Measurements from ENCODE around the gene CH25H. TPM values are rescaled to one million over a fixed set of nuclear protein-coding genes. Genes with fewer than 3 reads are reported as not detected.

The CH25H gene
- polyA plus RNA-seq, 3 donors, result 0.09 to 1.2 TPM; not detected in 1

DNA sequence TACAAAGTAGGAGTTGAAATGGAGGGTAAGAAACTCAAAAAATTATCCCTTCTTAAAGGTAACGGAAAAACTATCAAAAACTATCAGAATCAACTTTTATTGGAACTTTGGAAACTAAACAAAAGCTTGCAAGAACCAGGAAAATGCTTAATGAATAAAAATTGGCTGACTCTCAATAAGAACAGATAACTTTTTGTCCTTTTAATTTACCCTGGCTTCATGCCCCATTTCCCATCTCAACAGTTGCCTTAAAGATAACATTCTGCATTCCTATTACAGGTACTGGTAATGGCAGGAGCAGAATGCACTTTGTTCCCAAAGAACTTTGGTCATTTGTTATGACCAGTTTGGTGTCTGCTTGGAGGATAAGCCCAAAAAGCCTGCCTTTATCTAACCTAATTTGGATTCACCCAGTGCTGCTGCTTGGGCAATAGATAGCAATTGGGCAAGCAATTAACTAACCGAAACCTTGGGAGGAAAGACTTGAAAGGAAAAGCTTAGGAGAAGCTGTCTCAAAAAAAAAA, 17.8 kb downstream of the CH25H start:
- Mint-ChIP-seq H3K36me3 (no peaks in the 10 kb centered on the region), H3K9me3 (peaks cover 0 to 4% (median 0%) of the 10 kb centered on the region in 7 donors), H3K27me3 (ENCODE audit: low read depth in 3 of 3) (peaks cover 0 to 6% (median 2%) of the 10 kb centered on the region in 3 donors), H3K4me1 (peaks cover 5% of the 10 kb centered on the region), H3K27ac (no peak overlapping the region), H3K4me3 (no peak overlapping the region)
- Histone ChIP-seq H3K36me3 (replicated peaks in 1 of 2; ENCODE audit: control insufficient read depth in 1 of 2, insufficient read depth in 2 of 2, low read length in 2 of 2) (no peaks in the 10 kb centered on the region), H3K27ac (ENCODE audit: low read depth in 1 of 2, low read length in 2 of 2) (no peak overlapping the region), H3K9ac (ENCODE audit: insufficient read depth, low read length, poor library complexity, severe bottlenecking) (no peak overlapping the region), H3K79me2 (ENCODE audit: insufficient read depth, low read length) (no peaks in the 10 kb centered on the region), H3K4me1 (ENCODE audit: control insufficient read depth in 1 of 2, insufficient read depth in 2 of 2, low read length in 2 of 2) (no peaks in the 10 kb centered on the region), H3K27me3 (ENCODE audit: control insufficient read depth in 2 of 2, insufficient read depth in 2 of 2, low read length in 2 of 2) (no peaks in the 10 kb centered on the region), H3K9me3 (replicated peaks in 1 of 2; ENCODE audit: control insufficient read depth in 1 of 2, insufficient read depth in 1 of 2, low read length in 2 of 2) (no peaks in the 10 kb centered on the region), H4K20me1 (ENCODE audit: insufficient read depth, low read length) (no peaks in the 10 kb centered on the region), H3K4me3 (replicated peaks in 1 of 3; ENCODE audit: low read depth in 2 of 3, low read length in 3 of 3) (no peak overlapping the region), H3K4me2 (replicated peaks; ENCODE audit: extremely low read depth, low read length, poor library complexity, severe bottlenecking) (no peak overlapping the region), H2AFZ (ENCODE audit: insufficient read depth, low read depth, low read length, poor library complexity, severe bottlenecking) (no peak overlapping the region)
- no CpG with 5 or more reads among the region's 2 CpGs for WGBS (ENCODE audit: insufficient coverage)
- TF ChIP-seq, protein P1, sequence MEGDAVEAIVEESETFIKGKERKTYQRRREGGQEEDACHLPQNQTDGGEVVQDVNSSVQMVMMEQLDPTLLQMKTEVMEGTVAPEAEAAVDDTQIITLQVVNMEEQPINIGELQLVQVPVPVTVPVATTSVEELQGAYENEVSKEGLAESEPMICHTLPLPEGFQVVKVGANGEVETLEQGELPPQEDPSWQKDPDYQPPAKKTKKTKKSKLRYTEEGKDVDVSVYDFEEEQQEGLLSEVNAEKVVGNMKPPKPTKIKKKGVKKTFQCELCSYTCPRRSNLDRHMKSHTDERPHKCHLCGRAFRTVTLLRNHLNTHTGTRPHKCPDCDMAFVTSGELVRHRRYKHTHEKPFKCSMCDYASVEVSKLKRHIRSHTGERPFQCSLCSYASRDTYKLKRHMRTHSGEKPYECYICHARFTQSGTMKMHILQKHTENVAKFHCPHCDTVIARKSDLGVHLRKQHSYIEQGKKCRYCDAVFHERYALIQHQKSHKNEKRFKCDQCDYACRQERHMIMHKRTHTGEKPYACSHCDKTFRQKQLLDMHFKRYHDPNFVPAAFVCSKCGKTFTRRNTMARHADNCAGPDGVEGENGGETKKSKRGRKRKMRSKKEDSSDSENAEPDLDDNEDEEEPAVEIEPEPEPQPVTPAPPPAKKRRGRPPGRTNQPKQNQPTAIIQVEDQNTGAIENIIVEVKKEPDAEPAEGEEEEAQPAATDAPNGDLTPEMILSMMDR (IDR thresholded peaks at IDR 0.05), result no peak
- intact Hi-C loops (cut with micrococcal nuclease), result no loop called here
- DNase-seq, result no peak

DNA sequence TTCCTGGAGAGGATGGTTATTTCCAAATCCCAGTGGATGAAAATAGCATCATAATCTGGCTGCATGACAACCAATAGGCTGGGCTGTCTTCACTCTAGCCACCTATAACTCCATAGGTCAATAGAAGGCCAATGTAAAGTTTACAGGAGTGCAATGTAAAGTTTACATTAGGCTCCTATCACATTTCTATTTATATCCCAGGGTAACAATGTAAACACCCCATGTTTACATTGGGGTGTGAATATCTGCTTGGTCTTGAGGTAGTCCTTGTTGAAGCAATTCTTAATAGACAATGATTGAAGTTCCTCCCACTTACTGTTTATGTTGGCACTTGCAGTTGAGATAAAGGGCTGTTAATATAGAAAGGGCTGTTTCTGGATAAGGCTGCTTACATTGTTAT, 21.5 kb downstream of the CH25H start:
- no peak overlapping the region for H3K4me3 Mint-ChIP-seq
- Histone ChIP-seq H3K9me3 (replicated peaks in 1 of 2; ENCODE audit: control insufficient read depth in 1 of 2, insufficient read depth in 1 of 2, low read length in 2 of 2) (no peaks in the 10 kb centered on the region), H4K20me1 (ENCODE audit: insufficient read depth, low read length) (no peaks in the 10 kb centered on the region), H3K9ac (ENCODE audit: insufficient read depth, low read length, poor library complexity, severe bottlenecking) (no peak overlapping the region), H3K4me3 (replicated peaks in 1 of 3; ENCODE audit: low read depth in 2 of 3, low read length in 3 of 3) (no peak overlapping the region), H3K79me2 (ENCODE audit: insufficient read depth, low read length) (no peaks in the 10 kb centered on the region), H2AFZ (ENCODE audit: insufficient read depth, low read depth, low read length, poor library complexity, severe bottlenecking) (peak overlapping the region; percentile 0), H3K4me1 (ENCODE audit: control insufficient read depth in 1 of 2, insufficient read depth in 2 of 2, low read length in 2 of 2) (no peaks in the 10 kb centered on the region), H3K27ac (ENCODE audit: low read depth in 1 of 2, low read length in 2 of 2) (no peak overlapping the region), H3K27me3 (ENCODE audit: control insufficient read depth in 2 of 2, insufficient read depth in 2 of 2, low read length in 2 of 2) (no peaks in the 10 kb centered on the region), H3K4me2 (replicated peaks; ENCODE audit: extremely low read depth, low read length, poor library complexity, severe bottlenecking) (no peak overlapping the region), H3K36me3 (replicated peaks in 1 of 2; ENCODE audit: control insufficient read depth in 1 of 2, insufficient read depth in 2 of 2, low read length in 2 of 2) (no peaks in the 10 kb centered on the region)
- H3K27ac Mint-ChIP-seq, result no peak overlapping the region
- H3K27me3 Mint-ChIP-seq (ENCODE audit: low read depth in 3 of 3), result peaks cover 2 to 7% (median 2%) of the 10 kb centered on the region in 3 donors
- TF ChIP-seq, protein P1 (IDR thresholded peaks at IDR 0.05), result no peak
- H3K4me1 Mint-ChIP-seq, result peaks cover 5% of the 10 kb centered on the region
- no peak for DNase-seq
- H3K36me3 Mint-ChIP-seq, result no peaks in the 10 kb centered on the region
- intact Hi-C loops (cut with micrococcal nuclease), result no loop called here
- H3K9me3 Mint-ChIP-seq, result peaks cover 0 to 4% (median 2%) of the 10 kb centered on the region in 7 donors
